T-helper 2 cell (primary cell): ENCODE measurements around the gene FA2H.
"Not testable (repeated sequence)": the region's sequence is repeated elsewhere in the genome, so short reads cannot be mapped to it uniquely, and the experiment has no call there.

Experiments
- DNase-seq, 5 experiments: peaks; one replicate each; pipeline versions ENCODE4 v3.0.0 to v3.0.0-alpha.2; 2012 to 2022

Gene FA2H

GRCh38 chr16:74769586-74770190 is 4.9 kb downstream of the FA2H start:
- DNase-seq = no peak

DNA sequence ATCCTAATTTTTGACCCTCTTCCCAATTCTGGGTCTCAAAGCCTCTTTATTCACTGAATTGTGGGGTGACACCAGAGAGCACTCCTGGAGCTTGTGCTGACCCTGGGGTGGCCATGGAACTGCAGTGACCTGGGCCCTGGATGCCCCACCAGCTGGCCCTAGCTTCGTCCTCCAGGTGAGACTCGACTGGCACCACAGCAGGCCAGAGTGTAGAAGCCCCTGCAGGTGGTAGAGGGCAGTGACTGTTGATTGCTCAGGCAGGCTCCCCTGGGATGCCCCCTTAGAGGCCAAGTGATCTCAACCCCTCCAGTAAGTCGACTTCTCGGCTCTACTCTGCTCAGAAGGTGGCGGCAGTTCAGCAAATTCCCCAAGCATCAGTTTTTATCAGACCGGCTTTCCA is 6.4 kb downstream of the FA2H start:
- DNase-seq = no peak

GRCh38 chr16:74767749-74768148 is 6.9 kb downstream of the FA2H start:
- DNase-seq = no peak

DNA sequence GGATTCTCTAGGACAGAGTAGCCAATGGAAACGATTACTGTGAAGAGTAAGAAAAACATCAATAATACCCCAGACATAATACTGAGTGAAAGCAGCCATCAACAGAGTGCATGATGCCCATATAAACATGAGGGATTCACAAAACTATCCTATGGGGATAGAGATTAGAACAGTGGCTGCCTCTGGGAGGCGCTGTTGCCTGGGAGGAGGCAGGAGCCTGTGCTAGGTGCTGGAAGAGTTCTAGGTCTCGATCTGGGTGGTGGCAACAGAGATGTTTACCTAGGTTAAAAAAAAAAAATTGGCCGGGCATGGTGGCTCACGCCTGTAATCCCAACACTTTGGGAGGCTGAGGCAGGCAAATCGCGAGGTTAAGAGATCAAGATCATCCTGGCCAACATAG is 7.9 kb downstream of the FA2H start:
- DNase-seq = no peak

DNA sequence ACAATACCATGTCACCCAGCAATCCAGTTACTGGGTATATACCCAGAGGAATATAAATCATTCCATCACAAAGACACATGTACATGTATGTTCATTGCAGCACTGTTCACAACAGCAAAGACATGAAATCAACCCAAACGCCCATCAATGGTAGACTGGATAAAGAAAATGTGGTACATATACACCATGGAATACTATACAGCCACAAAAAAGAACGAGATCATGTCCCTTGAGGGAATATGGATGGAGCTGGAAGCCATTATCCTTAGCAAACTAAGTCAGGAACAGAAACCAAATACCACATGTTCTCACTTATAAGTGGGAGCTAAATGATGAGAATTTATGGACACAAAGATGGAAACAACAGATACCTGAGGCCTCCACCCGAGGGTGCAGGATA is 10.4 kb downstream of the FA2H start:
- not testable (repeated sequence) for DNase-seq

DNA sequence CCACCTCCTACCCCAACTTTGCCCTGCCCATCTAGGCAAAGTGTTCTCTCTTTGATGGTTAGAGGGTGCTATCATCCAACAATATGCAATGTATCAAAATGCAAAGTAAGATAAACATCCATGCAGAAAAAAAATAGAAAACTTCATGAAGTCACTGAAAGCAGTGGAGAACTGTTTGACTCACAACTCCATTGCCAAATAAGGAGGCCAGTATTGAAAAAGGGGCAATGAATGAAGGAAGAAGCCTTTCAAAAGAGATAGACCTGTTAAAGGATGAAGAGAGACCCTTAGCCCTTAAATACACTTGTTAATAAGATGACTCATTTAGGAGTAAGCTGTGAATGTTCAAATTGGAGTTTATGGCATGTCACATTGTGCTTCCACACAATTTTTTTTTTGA is 13.0 kb downstream of the FA2H start:
- DNase-seq = no peak

DNA sequence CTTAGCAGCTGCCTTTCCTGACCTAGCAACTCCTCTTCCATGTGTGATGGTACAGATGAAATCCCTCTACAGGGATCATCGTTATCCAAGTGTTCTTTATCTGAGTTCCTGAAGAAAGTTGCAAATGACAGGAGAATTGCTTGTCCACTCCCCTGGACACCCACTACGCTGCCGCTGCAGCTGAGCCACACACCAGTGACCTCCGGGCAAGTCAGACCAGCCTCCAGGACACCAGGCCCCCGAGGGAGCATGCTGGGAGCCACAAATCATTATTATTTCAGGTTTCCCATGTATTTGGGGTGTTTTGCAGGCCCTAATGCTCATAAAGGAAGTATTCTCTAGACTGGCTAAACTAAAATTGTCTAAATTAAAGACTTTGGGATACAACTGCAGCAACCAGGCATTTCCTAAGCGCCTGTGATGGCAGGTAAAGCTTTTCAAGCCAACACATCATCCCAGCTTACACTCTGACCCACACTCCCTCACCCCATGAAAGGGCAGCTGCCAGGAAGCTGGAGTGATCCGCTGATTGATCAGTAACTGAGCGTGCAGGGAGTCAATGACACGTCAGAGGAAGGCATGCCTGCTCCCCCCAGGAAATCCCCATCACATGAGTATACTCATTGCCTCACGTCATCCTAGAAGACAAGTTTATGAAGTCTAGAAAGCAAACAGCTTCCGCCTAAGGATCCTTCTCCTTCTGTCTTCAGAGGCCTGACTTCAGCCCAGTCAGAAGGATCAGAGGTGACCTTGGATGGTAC is 14.4 kb downstream of the FA2H start:
- DNase-seq = peak in 1 of 5 experiments; percentile 26

GRCh38 chr16:74759564-74759963 is 15.1 kb downstream of the FA2H start:
- DNase-seq = no peak

DNA sequence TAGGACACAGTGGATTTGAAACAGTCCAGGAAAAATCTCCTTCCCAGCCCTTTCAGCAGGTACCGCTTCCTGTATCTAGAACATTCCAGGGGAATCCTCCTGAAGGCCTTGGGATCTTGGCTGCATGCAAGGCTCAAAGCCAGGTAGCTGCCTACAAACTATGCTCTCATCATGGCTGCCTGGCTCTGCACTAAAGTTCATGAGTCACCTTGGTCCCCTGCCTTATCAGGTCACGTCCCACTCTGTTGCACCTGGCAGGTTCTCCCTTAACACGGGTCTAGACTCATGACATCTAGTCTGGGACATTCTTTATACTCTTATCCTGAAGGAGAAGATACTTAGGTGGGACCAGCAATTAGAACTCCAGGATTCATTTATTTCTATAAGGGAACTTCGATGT is 15.8 kb downstream of the FA2H start:
- no peak for DNase-seq

DNA sequence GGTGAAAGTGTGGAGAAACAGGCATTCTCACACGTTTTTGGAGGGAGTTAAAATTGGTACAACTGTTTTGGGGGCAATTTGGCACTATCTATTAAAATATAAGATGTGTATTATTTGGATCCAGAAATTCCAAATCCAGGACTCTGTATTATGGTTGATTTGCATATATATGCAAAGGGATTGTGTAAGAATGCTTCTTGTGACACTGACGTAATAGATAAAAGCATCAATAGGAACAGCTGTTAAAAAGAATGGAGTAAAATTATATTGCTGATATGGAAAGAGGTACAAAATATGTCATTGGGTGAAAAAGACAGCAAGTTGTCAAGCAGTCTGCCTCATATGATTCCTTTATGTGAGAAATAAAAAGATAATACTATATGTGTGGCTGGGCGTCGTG is 17.3 kb downstream of the FA2H start:
- no peak for DNase-seq

- DNase-seq = no peak
These were observed 18.4 kb downstream of the FA2H start for GRCh38 chr16:74756203-74756602.

DNA sequence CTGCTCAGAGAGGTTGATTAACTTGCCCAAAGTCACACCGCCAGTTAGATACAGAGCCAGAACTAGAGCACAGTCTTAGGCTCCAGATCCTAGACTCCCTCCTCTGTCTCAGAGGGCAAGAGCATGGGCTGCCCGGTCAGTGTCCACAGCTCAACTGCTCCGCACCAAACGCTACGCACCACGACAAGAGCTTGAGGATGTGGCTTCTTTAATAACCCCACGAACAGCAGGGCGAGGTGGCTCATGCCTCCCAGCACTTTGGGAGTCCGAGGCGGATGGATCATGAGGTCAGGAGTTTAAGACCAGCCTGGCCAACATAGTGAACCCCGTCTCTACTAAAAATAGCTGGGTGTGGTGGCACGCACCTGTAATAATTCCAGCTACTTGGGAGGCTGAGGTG is 21.4 kb downstream of the FA2H start:
- no peak for DNase-seq

DNA sequence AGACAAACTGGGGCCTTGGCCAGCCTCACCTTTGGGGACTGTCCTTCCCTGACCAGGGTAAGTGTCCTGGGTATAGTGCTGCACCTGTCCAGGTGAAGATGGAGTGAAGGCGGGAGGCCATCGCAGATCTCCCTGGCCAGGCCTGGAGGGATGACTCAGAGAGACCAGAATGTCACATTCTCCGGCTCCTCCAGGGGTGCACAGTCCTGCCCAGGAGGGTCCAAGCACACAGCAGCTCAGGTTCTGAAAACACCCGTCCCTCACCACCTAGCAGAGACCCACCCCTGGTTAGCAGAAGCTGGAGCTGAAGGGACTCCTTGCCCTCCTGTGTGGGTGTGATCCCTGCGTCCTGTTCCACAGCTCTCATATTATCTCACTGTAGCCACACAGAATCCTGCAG is 21.9 kb downstream of the FA2H start:
- DNase-seq = no peak

DNA sequence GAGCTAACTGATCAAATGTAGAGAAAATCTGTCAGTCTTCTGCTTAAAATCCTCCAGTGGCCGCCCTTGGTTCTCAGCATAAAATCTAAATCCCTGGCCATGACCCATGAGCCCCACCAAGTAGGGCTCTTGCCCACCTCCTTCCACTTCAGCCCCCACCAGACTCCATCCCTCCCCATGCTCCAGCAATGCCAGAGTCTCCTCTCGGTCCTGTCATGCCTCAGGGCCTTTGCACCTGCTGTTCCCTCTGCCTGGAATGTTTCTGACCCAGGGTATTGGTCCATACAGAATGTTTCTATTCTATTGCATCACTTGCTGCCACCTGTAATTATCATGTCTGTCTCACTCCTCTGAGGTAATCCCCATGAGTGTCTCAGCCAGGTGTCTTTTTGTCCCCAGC is 22.4 kb downstream of the FA2H start:
- DNase-seq = no peak

DNA sequence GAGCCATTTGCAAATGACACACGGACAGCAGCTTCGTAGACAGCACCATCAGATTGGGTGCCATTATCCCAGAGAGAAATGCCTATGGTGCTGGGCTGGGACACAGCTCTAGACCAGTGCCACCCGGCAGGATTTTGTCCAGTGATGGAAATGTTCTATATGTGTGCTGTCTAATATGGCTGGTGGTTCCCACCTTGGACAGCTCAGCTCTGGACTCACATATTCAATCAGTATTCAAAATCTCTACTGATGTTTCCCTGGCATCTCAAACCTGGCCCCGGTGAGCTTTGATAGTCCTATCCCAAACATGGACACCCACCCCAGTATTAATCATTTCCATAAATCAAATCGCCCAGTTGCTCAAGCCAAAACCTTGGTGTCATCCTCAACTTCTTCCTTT is 23.0 kb downstream of the FA2H start:
- no peak for DNase-seq

DNA sequence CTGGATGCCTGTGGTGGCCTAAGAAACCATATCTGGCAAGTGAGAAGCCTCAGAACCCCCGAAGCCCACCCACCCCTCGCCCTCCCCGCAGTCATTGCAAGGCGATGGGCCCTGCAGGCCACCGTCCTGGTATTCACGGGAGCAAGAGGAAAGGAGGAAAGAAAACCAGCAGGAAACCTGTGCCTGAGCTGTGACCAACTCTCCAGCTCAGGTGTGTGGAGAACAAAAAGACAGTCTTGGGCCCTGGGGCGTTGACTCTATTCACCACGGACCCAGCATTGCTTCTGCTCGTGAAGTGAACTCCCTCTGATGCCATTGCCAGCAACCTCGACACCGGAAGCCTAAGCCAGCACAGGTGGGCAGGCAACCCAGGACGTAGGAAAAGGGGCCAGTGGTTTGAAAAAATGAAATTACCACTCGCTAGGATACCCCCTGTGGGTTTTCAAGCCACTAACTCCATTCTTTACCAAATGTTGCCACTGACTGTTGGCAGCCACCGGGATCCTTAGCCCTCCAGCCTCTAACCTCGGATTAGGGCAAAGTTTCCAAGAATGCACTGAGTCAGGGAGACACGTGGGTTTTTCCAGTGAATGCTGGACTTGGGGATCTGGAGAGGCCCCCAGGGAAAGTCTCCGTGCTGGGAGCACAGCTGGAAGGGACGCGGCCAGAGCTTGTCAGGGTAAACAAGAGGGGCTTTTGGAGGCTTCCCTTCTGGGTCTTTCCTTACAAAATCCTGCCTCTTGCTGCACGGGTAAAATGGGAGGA is 25.1 kb downstream of the FA2H start:
- no peak for DNase-seq

DNA sequence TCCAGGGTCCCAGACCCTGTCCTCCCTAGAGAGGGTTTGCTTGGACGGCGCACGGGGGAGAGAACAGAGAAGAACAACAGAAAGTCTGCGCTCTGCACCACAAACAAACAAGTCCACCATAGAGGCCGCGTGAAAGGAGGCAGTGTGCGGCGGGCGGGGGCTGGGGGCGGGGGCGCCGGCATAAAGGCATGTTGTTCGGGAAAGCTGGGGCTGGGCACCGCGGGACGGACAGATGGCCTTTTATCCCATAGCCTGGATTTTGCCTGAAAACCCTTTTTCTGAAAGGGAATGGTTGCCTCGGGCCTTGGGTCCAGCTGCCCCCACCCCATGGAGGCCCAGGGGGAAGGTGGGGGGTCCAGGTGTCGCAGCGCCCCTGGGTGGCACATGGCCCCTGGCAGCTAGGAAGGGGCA is 26.0 kb downstream of the FA2H start:
- no peak for DNase-seq

- DNase-seq = no peak
These were observed 26.7 kb downstream of the FA2H start for GRCh38 chr16:74747716-74748615.

GRCh38 chr16:74745926-74746325 is 28.7 kb downstream of the FA2H start:
- DNase-seq = no peak

DNA sequence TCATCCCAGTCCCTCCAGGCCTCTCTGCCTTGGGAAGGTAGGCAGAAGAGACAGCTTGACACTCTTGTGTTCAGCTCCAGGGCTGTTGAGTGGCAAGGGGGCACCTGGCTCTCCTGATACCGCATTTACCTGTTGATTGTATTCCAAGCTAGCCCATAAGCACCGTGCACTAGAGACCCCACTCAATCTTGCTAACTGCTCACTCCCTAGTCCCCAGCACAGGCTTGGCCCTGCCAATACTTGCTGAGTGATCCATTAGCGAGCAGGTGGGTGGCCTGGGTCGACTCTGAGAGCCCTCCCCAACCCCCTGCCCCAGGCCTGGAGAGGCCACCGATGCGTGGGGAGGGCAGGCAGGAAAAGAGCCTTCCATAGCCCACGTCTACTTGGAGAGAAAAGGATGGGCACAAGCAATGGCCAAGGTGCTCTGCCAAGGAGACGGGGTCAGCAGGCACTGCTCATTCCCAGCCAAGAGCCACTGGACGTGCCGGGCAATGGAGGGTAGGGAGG is 29.5 kb downstream of the FA2H start:
- DNase-seq = no peak

DNA sequence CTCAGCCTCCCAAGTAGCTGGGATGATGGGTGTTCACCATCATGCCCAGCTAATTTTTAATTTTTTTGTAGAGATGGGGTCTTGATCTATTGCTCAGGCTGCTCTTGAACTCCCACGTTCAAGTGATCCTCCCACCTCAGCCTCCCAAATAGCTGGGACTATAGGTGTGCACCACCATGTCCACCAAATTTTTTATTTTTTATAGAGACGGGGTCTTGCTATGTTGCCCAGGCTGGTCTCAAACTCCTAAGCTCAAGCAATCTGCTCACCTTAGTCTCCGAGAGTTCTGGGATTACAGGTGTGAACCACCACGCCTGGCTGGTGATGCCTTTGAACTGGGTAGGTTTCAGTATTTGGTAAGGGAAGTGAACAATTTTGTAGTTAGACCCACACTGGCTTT is 30.1 kb downstream of the FA2H start:
- DNase-seq = no peak

DNA sequence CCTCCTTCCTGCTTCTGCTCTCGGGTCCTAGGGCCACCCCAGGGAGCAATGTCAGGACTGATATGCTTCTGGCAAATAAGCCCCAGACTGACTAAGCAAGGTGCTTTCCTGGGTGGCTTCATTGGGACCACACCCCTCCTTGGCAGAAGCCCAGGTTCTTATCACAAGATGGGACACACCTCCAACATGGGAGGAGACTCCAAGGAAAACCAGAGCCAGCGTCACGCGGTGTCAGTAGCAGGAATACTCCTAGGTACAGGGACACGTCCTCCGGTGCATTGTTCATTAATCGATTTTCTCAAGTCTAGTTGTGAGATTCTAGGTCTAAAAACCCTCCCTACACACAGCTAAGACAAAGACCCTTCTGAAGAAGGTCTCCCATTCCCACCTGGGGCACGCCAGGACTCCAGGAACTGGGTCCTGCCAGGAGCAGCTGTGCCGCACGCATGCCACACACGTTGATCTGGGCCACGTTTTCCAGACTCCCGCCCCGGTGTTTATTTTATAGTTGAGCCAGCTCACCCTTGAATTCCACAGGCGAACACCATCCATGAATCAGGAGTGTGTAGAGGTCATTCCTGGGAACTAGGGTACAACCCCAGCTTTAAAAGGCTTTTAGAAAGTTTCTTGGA is 30.8 kb downstream of the FA2H start:
- no peak for DNase-seq
